Progenitor cell of endocrine pancreas (in vitro differentiated cells): Measurements from ENCODE around the gene FRMD4A. TPM values are rescaled to one million over a fixed set of nuclear protein-coding genes. Genes with fewer than 3 reads are reported as not detected.

Source experiments
- DNase-seq: peaks from one replicate; pipeline ENCODE4 v3.0.0; 2021; ENCODE audit warnings: low spot score; ENCODE audit not compliant: unreplicated experiment
- H3K27ac Mint-ChIP-seq: 2 replicates; pipeline ENCODE4 v1.8.0; 2021; ENCODE audit warnings: mild to moderate bottlenecking, moderate library complexity, mixed read lengths
- H3K27me3 Mint-ChIP-seq: 2 replicates; pipeline ENCODE4 v1.8.0; 2021; ENCODE audit warnings: mixed read lengths
- H3K36me3 Mint-ChIP-seq: 2 replicates; pipeline ENCODE4 v1.8.0; 2022; ENCODE audit warnings: mixed read lengths; ENCODE audit not compliant: insufficient read depth
- H3K4me1 Mint-ChIP-seq: 2 replicates; pipeline ENCODE4 v1.8.0; 2021; ENCODE audit warnings: low read depth, mixed read lengths
- H3K4me3 Mint-ChIP-seq: 2 replicates; pipeline ENCODE4 v1.8.0; 2021; ENCODE audit warnings: low read depth, mild to moderate bottlenecking, moderate library complexity, mixed read lengths
- H3K9me3 Mint-ChIP-seq: 2 replicates; pipeline ENCODE4 v1.8.0; 2021; ENCODE audit warnings: low read depth, mixed read lengths
- total RNA-seq: library from RNA; stranded (reverse); gene quantifications from 2 replicates; pipeline ENCODE4 v1.2.1, GENCODE V29; 2021
- TF ChIP-seq, protein P1 (sequence below): fragments of 200-600 bp; sonication (generic); IDR thresholded peaks from one replicate; pipeline ENCODE4 v1.5.0; 2021; ENCODE audit warnings: antibody characterized with exemption, mild to moderate bottlenecking; ENCODE audit not compliant: unreplicated experiment

FRMD4A gene
- total RNA-seq, 1 donor from 2014 or later: 42.2 TPM

DNA sequence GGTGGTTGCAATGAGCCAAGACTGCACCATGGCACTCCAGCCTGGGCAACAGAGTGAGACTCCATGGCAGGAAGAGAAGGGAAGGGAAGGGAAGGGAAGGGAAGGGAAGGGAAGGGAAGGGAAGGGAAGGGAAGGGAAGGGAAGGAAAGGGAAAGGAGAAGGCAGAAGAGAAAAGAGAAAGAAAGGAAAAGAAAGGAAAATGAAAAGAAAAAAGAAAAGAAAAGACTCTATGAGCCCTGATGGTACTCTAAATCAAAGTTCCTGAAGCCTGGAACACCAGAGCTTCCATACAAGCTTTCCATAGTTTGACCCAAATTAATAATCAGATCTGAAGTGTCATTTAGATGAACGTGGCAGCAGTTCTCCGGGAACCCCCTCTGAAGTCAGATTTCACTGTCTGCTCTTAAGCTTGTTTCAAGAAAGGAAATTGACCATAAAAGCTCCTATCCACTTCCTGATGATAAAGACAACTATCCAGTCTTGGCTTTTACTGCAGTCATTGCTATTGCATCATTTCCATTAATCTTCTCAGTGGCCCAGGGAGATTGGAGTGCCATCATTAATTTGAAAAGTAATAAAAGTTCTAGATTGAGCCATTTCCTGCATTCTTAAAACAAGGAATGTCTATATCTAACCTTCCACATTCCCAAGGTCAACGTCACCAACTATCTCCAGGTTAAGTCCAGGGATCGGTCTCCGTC, 44.2 kb upstream of the FRMD4A start:
- Mint-ChIP-seq H3K27ac (peak overlapping the region; percentile 4), H3K4me1 (peaks cover 20% of the 10 kb centered on the region), H3K9me3 (peaks cover 3% of the 10 kb centered on the region), H3K36me3 (no peaks in the 10 kb centered on the region), H3K27me3 (peaks cover 7% of the 10 kb centered on the region), H3K4me3 (no peak overlapping the region)
- DNase-seq: no peak
- TF ChIP-seq, protein P1, sequence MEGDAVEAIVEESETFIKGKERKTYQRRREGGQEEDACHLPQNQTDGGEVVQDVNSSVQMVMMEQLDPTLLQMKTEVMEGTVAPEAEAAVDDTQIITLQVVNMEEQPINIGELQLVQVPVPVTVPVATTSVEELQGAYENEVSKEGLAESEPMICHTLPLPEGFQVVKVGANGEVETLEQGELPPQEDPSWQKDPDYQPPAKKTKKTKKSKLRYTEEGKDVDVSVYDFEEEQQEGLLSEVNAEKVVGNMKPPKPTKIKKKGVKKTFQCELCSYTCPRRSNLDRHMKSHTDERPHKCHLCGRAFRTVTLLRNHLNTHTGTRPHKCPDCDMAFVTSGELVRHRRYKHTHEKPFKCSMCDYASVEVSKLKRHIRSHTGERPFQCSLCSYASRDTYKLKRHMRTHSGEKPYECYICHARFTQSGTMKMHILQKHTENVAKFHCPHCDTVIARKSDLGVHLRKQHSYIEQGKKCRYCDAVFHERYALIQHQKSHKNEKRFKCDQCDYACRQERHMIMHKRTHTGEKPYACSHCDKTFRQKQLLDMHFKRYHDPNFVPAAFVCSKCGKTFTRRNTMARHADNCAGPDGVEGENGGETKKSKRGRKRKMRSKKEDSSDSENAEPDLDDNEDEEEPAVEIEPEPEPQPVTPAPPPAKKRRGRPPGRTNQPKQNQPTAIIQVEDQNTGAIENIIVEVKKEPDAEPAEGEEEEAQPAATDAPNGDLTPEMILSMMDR: no peak

DNA sequence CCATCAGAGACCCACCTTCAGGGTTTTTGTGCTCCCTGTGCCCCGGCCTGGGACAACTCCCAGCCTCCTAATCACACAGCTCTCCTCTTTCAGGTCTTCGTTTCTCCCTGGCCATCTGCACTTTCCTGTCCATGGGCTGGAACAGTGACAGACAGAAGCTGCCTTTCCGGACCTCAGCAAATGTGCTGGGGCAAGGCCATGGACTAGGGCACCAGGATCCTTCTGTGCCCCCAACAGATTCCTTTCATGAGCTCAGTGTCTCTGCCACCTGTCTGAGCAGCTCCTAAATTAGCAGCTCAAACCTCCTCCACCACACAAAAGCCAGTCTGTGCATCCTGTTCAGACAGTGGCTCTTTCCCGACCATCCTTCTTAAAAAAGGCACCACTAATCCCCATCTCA, 41.9 kb upstream of the FRMD4A start:
- Mint-ChIP-seq H3K4me3 (no peak overlapping the region), H3K9me3 (peaks cover 3% of the 10 kb centered on the region)
- TF ChIP-seq, protein P1: no peak

DNA sequence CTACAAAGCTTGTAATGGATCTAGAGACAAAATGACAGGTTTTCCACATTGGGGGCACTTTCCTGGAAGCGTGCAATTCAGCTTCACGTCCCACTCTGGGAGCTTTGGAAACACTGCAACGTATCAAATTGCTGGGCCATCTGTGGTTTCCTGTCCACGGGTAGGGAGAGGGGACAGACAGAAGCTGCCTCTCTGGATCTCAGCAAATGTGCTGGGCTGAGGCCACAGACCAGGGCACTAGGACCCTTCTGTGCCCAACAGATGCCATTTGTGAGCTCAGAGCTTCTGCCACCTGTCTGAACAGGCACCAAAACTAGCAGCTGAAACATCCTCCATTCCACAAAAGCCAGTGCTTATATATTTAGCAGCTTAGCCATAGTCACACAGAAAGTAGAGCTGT, 40.9 kb upstream of the FRMD4A start:
- H3K4me1 Mint-ChIP-seq: no peaks in the 10 kb centered on the region
- H3K9me3 Mint-ChIP-seq: peaks cover 3% of the 10 kb centered on the region
- TF ChIP-seq, protein P1: no peak
- H3K27ac Mint-ChIP-seq: no peak overlapping the region
- H3K36me3 Mint-ChIP-seq: no peaks in the 10 kb centered on the region
- peaks cover 7% of the 10 kb centered on the region for H3K27me3 Mint-ChIP-seq
- no peak for DNase-seq
- H3K4me3 Mint-ChIP-seq: no peak overlapping the region

More for the DNA sequence above, 41.9 kb upstream of the FRMD4A start:
- no peak for DNase-seq
- Mint-ChIP-seq H3K27me3 (peaks cover 7% of the 10 kb centered on the region), H3K36me3 (no peaks in the 10 kb centered on the region), H3K4me1 (peaks cover 7% of the 10 kb centered on the region), H3K27ac (no peak overlapping the region)

DNA sequence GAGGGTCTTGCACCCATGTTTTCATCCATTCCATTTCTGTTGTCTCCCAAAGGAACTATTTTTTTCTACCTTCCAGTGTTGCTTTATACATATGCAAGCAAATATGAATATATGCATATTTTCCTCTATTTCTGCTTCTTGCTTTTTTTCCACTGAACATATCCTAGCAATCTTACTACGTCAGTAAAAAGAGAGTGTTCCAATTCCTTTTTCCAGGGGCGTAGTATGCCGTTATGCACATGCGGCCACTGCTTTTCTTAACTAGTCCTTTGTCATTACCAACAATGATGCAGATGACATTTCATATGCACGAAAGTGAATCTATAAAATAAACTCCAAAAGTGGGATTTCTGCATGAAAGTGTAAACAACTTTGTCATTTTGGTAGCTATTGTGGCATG, 40.2 kb upstream of the FRMD4A start:
- TF ChIP-seq, protein P1: no peak
- Mint-ChIP-seq H3K4me3 (no peak overlapping the region), H3K9me3 (no peaks in the 10 kb centered on the region), H3K36me3 (no peaks in the 10 kb centered on the region), H3K27me3 (peaks cover 7% of the 10 kb centered on the region), H3K4me1 (no peaks in the 10 kb centered on the region), H3K27ac (no peak overlapping the region)
- DNase-seq: no peak

DNA sequence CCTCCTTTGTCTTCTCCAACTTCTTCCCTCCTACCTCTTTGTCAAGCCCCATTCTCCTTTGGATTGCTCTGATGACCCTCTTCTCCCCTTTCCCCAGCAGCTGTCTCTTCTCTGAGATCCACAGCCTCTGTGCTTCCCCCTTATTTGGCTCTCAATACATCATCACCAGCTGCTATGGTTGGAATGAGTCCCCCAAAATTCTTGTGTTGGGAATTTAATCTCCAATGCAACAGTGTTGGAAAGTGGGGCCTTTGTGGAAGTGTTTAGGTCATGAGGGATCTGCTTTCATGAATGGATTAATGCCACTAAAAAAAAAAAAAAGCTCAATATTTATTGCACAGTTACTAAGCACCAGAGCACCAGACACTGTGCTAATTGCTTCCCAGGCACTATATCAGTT, 39.2 kb upstream of the FRMD4A start:
- no peaks in the 10 kb centered on the region for H3K4me1 Mint-ChIP-seq
- TF ChIP-seq, protein P1: no peak
- no peak for DNase-seq
- H3K27me3 Mint-ChIP-seq: peaks cover 7% of the 10 kb centered on the region
- no peaks in the 10 kb centered on the region for H3K9me3 Mint-ChIP-seq
- H3K36me3 Mint-ChIP-seq: no peaks in the 10 kb centered on the region
- no peak overlapping the region for H3K4me3 Mint-ChIP-seq
- H3K27ac Mint-ChIP-seq: no peak overlapping the region
